ENCODE measurements around the gene LCAT.
"Not testable (repeated sequence)": the region's sequence is repeated elsewhere in the genome, so short reads cannot be mapped to it uniquely, and the experiment has no call there.

The LCAT gene

DNA sequence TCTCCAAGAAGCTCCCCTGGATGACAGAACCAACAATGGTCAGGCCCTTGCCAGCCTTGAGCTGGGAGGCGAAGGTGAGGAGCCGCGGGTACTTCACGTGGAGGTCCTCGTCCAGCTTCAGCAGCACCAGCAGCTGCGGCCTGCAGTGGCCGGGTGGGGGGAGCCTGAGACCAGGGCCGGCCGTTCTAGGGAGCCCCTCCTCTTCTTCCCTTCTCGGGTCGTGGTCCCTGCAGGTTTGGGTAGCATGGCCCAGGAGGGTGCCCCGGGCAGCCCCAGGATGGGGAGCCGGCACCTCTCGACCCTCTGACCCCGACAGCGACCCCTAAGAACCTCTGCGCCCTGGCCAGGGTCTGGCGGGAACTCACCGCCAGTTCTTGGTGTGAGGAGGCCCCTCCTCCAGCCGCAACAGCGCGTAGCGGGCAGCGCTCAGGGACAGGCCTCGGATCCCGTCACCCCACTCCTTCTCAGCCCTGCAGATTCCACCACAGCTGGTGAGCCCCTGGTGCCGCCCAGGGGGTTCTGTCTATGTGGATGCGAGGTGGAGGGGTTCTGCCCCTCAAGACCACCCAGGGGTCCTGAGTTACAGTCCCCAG, 3.1 kb upstream of the LCAT start:
- no peak for DNase-seq (ENCODE audit: low spot score)

DNA sequence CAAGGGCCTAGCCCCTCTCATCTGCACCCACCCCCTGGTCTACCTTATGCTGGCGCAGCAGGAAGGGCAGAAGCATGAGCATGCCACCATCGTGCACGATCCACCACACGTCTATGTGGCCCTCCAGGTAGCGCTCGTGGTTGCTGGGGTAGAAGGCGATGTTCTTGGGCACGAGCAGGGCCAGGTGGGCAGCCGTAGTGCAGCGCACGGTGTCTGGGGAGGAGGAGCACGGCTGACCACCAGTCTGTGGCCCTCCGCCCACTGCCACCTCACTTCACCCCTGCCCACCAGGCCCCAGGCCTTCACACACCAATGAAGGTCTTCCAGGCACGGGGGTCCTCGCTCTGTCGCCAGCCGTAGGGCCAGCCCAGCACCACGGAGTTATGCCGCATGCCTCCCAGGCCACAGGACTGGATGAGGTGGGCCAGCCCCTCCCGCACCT, 2.2 kb upstream of the LCAT start:
- DNase-seq (ENCODE audit: low spot score) = no peak

DNA sequence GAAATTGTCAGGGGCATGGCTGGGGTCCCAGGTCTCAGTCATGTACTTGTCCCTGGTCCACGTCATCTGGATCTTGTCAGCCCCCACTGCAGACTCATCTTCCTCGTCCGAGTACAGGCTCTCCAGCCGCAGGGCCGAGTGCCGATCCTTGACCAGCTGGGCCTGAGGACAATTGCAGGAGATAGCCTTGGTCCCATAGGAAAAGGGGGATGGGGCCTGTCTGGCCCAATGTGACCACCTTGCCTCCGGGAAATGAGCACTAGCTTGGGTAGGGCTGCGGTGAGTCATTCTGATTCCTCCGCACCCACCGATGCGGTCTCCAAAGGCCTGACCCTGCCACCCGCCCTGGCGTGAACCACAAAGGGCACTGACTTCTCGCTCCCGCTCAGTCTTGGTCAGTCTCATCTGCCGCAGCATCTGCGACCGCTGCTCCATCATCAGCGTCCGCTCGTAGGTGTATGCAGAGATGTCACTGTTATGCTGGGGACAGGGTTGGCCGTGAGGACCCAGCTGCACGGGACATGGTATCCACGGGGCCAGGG, 1.5 kb upstream of the LCAT start:
- DNase-seq (ENCODE audit: low spot score) = no peak

DNA sequence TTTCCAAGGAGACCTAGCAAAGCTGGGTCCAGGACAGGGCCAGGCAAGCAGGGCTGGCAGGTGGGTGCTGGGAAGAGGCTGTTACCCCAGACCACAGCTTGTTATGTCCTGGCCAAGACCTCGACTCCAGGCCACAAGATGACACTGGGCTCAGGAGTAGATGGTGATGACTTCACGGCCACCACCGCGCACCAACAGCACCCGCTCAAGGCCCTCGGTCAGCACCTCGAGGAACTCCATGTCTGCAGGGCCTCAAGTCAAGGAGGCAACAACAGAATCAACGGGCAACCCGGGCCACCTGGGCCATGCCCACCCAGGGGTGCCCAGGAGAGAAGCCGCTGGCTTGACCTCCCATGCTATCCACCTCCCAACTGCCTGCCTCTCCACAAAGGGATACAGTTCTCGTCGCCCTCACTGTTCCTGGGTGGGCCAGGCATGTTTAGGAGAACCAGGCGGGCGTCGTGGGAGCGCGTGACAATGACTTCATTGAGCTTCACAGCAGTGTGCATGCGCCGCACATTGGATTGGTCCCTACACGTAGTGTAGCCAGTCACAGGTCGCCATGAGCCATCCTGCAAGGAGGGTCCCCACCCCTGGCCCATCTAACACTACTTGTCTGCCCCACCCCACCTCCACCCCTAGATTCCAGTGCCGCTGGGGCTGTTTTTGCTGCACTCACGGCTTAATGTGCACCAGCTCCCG, 921 bp upstream of the LCAT start:
- no peak for DNase-seq (ENCODE audit: low spot score)

DNA sequence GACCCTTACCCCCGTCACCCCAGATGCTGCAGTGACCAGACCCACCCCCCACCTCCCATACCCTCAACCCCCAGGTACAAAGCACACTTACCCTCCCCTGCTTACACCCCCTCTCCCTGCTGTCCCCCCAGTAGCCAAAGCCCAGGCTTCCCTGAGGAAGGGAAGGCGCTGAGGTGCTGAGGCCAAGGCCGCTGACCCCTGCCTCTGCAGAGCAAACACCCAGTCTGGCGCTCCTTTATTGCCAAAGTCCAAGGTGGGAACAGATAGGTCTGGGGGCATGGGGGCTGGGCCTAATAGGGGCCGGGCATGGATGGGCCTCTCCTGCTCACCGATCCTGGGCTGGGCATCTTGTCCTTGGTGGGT, 683 bp downstream of the LCAT start:
- DNase-seq (ENCODE audit: low spot score) = no peak

DNA sequence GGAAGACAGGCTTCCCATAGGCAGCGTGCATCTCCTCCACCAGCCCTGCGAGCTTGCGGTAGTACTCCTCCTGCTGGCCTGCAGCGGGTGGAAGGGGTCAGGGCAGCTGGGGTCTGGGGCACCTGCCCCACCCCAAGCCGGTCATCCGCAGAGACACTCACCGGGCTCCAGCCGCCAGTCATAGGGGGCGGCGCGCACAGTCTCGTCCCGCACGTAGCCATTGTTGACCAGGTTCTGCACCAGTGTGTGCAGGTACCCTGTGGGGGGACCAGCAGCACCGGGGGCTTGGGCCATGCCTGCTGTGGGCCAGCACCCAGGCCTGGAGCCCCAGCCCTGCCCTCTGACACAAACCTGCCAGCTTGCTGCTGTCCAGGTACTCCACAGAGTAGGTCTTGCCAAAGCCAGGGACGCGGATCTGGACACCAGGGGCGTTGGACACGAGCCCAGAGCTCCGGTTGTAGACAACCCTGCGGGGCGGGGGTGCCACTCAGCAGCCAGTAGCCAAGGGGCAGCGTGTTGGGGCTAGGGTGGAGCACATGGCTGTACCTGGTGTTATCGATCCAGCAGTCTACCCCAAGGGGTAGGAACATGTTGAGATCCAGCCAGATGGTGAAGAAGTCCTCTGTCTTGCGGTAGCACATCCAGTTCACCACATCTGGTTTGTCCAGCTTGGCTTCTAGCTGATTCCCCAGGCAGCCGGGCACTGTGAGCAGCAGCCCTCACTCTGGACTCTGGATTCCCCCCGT, 1.2 kb downstream of the LCAT start:
- no peak for DNase-seq (ENCODE audit: low spot score)

DNA sequence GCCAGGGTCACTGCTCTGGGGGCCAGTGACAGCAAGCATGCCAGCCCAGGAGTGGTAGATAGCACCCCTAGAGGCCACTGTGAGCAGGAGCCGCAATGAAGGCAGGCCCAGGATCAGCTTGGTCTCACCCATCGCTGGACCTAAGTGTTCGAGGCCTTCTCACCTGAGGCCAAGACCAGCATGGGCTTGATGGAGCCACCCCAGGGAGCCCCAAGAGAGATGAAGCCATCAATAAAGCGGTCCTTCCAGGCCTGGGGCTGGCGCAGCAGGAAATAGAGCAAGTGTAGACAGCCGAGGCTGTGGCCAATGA, 1.8 kb downstream of the LCAT start:
- peak; percentile 66 for DNase-seq (ENCODE audit: low spot score)

DNA sequence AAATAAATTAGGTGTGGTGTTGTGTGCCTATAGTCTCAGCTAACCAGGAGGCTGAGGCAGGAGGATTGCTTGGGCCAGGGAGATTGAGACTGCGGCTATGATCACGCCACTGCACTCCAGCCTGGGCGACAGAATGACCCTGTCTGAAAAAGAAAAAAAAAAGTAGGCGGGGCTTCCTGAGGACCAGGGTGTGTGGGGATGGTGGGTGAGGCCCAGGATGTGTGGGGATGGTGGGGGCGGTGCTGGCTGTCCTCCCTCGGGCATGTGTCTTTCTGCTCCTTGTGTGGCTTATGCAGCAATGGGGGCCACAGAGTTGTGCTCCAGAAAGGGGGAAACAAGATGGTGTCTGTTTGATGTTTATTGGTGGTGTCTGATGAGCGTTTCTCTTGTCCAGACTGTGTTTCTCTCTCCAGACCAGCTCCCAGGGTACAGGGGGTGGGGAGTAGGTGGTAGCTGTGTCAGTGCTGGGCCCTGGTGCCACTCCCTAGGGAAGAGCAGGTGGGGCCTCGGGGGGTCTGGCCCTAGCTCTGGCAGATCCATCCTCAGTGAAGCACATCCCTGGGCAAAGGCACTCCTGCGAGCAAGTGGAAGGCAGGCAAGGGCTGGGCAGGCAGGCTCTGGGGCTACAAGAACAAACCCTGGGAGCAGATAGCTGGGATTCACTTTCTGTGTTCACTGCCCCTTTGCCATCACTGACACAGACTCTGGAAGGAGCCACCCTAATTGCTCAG, 2.3 kb downstream of the LCAT start:
- DNase-seq (ENCODE audit: low spot score) = no peak

DNA sequence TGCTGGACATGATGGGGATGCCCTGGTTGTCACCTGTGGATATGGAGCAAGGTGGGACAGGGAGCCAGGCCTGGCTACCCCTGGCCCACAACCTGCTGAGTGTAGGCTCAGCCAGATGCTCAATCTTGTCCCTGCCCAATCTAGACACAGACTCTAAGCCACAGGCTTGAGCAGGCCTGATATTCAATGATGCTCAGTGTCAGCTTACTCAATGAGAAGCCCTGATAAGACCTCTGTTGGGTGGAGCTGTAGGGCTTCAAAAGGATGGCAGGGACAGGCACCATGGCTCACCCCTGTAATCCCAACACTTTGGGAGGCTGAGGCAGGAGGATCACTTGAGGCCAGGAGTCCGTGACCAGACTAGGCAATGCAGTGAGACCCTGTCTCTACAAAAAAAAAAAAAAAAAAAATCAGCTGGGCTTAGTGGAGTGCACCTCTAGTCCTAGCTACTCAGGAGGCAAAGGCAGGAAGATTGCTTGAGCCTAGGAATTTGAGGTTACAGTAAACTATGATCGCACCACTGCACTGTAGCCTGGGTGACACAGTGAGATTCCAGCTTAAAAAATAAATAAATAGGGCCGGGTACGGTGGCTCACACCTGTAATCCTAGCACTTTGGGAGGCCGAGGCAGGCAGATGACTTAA, 3.4 kb downstream of the LCAT start:
- DNase-seq (ENCODE audit: low spot score) = no peak

DNA sequence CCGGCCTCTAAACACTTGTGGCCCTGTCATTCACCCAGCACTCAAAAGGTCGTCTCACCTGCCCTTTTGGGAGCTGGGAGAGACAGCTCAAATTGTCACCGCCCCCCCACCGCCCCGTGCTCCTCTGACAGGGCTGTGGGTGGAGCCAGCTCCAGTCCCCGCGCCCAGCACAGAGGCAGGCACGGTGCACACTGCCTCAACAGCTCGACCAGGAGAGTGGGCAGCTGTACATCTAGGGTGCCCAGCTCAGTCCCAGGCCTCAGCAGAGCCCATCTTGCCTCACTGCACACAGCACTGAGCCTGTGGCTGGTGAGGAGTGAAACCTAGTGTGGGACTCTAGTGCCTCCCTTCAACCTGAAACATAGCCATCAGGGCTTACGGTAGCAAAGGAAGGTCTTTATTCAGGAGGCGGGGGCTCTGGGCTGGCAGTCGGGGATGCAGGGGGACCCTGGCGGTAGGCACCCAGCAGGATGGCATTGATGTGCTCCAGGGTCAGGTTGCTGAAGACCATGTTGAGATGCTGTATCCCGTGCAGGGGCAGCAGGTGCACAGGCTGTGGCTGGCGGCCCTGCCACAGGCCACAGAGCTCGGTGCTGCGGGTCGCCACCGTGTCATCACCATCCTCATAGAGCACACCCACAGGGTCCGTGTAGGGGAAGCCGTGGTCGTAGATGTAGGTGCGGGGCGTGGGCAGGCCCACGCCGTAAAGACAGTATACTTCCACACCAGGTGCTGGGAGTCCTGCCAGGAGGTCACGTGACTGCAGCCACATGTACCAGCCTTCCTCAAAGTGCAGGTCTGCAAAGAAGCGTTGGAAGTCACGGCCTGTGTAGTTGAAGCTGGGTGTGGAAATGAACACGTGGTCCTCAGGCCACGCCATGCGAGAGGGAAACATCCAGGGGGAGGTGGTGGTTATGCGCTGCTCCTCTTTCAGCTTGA, 4.1 kb downstream of the LCAT start:
- no peak for DNase-seq (ENCODE audit: low spot score)

DNA sequence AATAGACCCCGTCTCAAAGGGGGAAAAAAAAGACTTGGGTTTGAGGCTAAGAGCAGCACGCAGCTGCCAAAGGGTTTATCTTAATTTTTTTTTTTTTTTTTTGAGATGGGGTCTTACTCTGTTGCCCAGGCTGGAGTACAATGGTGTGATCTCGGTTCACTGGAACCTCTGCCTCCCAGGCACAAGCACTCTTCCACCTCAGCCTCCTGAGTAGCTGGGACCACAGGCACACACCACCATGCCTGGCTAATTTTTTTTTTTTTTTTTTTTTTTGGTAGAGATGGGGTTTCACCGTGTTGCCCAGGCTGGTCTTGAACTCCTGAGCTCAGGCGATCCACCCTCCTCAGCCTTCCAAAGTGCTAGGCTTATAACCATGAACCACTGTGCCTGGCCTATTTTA, 6.2 kb downstream of the LCAT start:
- DNase-seq (ENCODE audit: low spot score) = not testable (repeated sequence)

DNA sequence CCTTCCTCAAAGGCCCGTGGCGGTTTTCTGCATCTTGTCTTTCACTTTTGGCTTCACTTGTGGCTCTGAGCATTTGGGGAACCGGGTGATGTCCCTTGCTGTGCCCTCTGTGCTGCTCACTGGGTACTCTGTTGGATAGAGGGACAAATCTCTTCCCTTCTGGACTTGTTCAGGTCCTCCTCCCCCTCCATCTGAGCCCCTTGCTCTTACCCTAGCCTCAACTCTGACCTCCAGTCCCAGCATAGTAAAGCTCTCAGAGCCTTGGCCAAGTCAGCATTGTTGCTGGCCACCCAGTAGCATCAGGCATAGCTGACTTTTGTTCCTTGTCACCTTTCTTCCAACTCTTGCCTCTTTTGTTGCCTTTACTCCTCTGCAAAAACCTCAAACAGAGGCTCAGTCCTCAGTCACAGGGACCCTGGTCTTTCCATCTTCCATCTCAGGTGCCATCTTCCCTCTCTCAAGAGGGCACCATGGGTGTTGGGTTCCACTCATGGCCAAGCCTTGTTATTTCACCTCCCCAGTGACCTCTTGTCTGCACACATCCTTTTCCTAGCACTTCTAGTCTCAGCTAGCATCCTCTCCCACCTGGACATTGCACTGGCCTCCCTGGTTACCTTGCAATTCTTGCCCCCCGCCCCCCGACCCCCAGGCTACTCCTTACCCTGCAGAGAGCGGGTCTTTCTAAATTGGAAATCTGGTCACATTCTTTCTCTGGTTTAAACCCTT, 6.9 kb downstream of the LCAT start:
- no peak for DNase-seq (ENCODE audit: low spot score)

DNA sequence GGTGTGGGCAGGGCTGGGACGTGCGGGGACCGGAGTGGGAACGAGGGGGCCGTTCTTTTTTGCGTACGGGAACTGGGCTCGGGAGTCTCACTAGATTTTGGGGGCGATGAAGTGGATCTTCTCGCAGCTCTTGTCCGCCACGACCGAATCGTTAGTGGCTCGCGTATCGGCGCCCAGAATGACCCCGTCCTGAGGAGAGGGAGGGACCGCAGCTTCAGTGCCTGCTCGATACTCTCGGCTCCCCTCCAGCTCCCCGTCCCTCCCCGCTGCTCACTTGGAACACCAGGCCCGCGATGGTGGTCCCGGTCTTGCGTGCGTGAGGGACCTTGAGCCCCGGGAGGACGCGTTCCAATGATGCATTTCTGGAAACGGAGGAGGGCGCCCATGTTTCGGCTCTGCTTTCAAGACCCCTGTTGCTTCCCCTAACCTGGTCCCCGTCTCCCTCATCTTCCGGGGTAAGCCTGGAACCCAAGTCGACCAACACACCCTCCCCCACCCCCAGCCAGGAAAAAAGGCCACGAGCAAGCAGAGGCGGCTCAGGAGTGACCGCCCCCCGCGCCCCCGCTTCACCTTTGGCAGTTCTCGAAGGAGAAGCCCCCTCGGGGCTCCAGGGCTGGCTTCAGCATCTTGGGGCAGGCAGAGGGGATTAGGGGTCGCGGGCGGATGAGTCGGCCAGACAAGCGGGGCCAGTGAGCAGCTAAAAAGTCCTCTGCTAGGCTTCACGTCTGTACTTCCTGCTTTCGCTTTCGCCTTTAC, 7.6 kb downstream of the LCAT start, which contains the start of gene PSMB10:
Gene PSMB10 (minus strand): TSS at position 727 of the 756 bp plus-strand sequence. CDS start 101 bp downstream, at position 626.
- DNase-seq (ENCODE audit: low spot score) = peak; percentile 79

DNA sequence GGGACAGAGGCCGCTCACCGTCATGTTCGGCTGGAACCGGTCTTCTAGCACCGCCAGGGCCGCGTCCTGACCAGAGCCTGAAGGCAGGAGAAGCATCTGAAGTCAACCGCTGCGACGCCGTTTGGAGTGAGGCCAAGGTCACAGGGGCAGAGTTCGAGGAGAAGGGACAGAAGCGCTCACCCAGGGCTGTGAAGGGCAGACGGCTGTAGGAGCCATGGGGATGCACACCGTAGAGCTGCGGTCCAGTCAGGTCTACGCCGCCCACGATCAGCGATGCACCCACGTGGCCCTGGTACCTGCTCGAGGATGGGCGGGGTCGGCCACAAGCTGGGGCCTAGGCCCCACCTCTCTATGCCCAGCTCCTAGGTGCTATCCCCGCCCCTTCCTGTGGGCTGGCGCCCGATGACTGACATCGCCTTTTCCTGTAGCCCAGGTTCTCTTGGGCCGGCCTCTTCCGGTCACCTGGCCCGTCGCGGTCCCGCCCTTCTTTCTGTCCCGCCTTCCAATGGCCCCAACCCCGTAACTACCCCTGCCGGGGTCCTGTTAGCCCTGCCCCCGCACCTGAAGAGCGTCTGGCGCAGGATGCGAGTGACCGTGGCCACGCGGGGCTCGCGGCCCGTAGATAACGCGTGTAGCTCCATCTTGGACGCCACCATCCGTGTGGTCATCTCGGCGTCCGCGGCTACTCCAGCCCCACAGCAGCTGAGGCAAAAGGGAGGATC, 8.4 kb downstream of the LCAT start:
- DNase-seq (ENCODE audit: low spot score) = peak; percentile 94

DNA sequence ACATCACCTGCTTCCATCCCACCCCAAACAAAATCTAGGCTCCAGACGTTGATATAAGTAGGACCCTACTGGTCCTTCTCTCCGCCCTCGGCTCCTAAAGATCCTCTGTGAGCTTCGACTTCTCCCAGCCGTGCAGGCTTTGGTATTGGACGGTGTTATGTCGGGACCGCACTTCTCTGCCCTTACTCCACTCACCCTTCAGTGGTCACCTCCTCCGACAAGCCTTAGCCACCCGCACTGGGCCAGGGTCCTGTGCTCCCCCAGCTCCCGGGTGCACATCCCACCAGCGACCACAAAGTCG, 8.9 kb downstream of the LCAT start:
- DNase-seq (ENCODE audit: low spot score) = no peak

DNA sequence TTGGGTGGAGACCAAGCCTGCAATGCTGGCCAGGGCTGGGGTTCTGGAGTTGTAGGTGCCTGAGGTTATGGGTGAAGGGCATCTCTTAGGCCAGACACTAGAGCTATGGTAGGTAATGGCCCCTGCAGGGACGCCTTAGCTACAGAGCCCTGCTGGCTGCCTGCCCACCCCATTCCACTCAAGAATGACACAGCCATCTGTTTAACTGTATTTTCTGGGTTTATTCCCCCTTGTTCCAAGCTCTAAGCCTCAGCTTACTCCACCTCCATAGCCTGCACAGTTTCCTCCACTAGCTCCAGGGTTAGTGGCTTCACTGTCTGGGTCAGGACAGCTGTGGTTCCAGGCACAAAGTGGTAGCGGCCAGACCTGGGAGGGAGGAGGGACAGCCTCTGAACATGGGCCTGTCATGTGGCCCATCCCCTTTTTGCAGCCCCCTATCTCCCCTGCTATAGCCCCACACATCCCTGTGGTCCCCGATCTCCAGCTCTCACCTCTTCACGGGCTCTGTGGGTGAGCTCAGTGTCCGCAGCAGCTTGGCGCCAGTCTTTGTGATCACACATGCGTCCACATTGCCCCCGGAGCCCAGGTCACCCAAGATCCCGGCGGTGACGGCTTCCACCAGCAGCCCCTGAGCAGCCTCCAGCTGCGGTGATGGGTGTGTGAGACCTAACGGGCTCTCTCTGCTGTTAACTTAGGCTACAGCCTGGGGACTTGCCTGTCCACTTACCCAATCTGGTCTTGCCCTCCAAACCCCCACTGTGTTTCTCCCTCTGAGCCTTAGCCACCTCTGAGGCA, 9.4 kb downstream of the LCAT start:
- DNase-seq (ENCODE audit: low spot score) = no peak

DNA sequence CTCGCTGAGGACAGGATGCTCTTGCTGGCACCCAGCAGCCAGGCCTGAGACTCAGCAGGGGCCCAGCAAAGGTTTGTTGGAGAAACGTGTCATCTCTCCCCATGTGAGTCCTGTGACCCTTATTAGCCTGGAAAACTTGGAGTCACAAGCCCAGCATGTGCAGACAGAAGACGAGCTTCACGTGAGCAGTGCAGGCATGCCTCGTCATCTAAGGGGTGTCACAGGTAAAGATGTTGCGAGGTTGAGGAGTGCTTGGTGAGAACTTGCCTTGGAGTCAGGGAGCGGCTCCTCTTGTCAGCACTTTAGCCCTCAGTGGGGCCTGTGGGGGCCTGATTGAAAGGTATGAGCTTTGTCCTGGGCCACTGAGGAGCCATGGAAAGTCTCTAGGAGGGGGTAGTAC, 10.1 kb downstream of the LCAT start:
- DNase-seq (ENCODE audit: low spot score) = no peak

DNA sequence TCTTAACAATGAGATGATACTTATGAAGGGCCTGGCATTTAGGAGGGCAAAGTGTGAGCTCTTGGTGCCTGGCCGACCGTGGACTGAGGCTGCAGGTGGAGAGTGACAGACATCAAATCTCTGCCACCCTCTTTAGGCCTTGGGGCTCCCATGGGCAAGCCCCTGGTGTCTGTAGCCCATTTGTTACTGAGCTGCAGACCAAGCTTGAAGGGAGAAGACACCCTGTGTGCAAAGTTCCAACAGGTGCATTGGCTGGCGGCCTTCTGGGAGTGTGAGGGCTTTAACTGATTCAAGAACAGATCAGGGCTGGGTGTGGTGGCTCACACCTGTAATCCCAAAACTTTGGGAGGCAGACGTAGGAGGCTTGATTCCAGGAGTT, 11.5 kb downstream of the LCAT start:
- no peak for DNase-seq (ENCODE audit: low spot score)
